Stimulated activated CD8-positive, alpha-beta memory T cell treated with anti-CD3 and anti-CD28 coated beads, Interleukin-12 subunit alpha, Interleukin-12 subunit beta, amount 100 ng/mL, for 4 hours (primary cell): ENCODE measurements around the gene CHD5.
"Not testable (repeated sequence)": the region's sequence is repeated elsewhere in the genome, so short reads cannot be mapped to it uniquely, and the experiment has no call there.

Source experiments
- DNase-seq: peaks from one replicate; pipeline ENCODE4 v3.0.0-alpha.2; 2020; ENCODE audit warnings: low read depth

CHD5 gene

GRCh38 chr1:6180268-6180706 lies at the start of gene CHD5:
CHD5 (minus strand) TSS chr1:6180321; CDS start chr1:6180023, 298 bp downstream.
- no peak for DNase-seq

GRCh38 chr1:6225651-6226050 lies 45.5 kb upstream of the CHD5 start:
- DNase-seq: no peak

- no peak for DNase-seq
Measured at GRCh38 chr1:6224718-6225117, 44.6 kb upstream of the CHD5 start.

- DNase-seq: no peak
Measured at GRCh38 chr1:6223617-6224016, 43.5 kb upstream of the CHD5 start.

- DNase-seq: no peak
Measured at GRCh38 chr1:6222636-6223035, 42.5 kb upstream of the CHD5 start.

GRCh38 chr1:6221210-6221784 lies 41.2 kb upstream of the CHD5 start:
- no peak for DNase-seq

GRCh38 chr1:6220236-6220635 lies 40.1 kb upstream of the CHD5 start:
- no peak for DNase-seq

- DNase-seq: not testable (repeated sequence)
Measured at GRCh38 chr1:6219641-6220040, 39.5 kb upstream of the CHD5 start.

- no peak for DNase-seq
Measured at GRCh38 chr1:6218375-6219164, 38.4 kb upstream of the CHD5 start.

GRCh38 chr1:6212193-6212959 lies 32.3 kb upstream of the CHD5 start:
- no peak for DNase-seq

GRCh38 chr1:6211731-6212130 lies 31.6 kb upstream of the CHD5 start:
- DNase-seq: no peak

GRCh38 chr1:6210591-6211355 lies 30.7 kb upstream of the CHD5 start:
- no peak for DNase-seq

- DNase-seq: no peak
Measured at GRCh38 chr1:6209661-6210580, 29.8 kb upstream of the CHD5 start.

- no peak for DNase-seq
Measured at GRCh38 chr1:6208723-6209660, 28.9 kb upstream of the CHD5 start.

- DNase-seq: no peak
Measured at GRCh38 chr1:6207921-6208320, 27.8 kb upstream of the CHD5 start.

GRCh38 chr1:6207075-6207885 lies 27.2 kb upstream of the CHD5 start:
- no peak for DNase-seq

GRCh38 chr1:6206520-6206855 lies 26.4 kb upstream of the CHD5 start:
- no peak for DNase-seq

- DNase-seq: peak; percentile 28
Measured at GRCh38 chr1:6205849-6206519, 25.9 kb upstream of the CHD5 start, which contains the start of gene RNF207. RNF207 (plus strand) TSS chr1:6206119; CDS start chr1:6206536, 417 bp downstream.

- DNase-seq: no peak
Measured at GRCh38 chr1:6202256-6202655, 22.1 kb upstream of the CHD5 start.
